ENCODE results near the gene MON1A. TPM values are rescaled to one million over a fixed set of nuclear protein-coding genes. Genes with fewer than 3 reads are reported as not detected.
"Not testable (repeated sequence)": the region's sequence is repeated elsewhere in the genome, so short reads cannot be mapped to it uniquely, and the experiment has no call there.

MON1A gene
- total and polyA plus RNA-seq, 10 donors: 3.4 to 9.3 (median 6.8) TPM

DNA sequence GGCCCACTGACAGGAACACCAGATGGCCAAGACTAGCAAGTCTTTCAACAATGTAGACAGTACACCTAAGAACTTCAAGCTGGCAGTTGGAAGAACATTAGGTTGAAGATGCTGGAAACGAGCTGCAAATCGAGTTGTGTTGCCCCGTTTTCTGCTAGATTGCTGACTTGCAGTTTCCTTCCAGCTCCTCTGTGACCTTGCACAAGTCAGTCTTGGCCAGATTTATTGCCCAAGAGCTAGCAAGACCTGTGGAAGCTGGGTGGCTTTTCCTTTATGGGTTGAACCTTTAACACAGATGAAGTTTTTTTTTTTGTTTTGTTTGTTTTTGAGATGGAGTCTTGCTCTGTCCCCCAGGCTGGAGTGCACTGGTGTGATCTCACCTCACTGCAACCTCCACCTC, 7.5 kb upstream of the MON1A start:
- intact Hi-C loops (cut with DNase I; ENCODE audit: low total_unique reads): no loop called here
- WGBS, 5 donors: 23 to 61% (median 33%) methylated on average over 3 of the region's 3 CpGs
- Histone ChIP-seq H3K9me3 (no peaks in the 10 kb centered on the region), H3K36me3 (no peaks in the 10 kb centered on the region), H3K4me1 (peaks cover 4 to 40% (median 23%) of the 10 kb centered on the region in 6 donors), H3K27me3 (replicated peaks in 1 of 7) (no peaks in the 10 kb centered on the region), H3K4me3 (no peak overlapping the region), H3K27ac (peak overlapping the region in 3 of 8 donors; percentile 8 to 47 (median 45))
- no peak for DNase-seq
- no peak for TF ChIP-seq POLR2A (IDR thresholded peaks at IDR 0.05)
- no peak for TF ChIP-seq POLR2AphosphoS5 (IDR thresholded peaks at IDR 0.05)
- TF ChIP-seq, protein P1, sequence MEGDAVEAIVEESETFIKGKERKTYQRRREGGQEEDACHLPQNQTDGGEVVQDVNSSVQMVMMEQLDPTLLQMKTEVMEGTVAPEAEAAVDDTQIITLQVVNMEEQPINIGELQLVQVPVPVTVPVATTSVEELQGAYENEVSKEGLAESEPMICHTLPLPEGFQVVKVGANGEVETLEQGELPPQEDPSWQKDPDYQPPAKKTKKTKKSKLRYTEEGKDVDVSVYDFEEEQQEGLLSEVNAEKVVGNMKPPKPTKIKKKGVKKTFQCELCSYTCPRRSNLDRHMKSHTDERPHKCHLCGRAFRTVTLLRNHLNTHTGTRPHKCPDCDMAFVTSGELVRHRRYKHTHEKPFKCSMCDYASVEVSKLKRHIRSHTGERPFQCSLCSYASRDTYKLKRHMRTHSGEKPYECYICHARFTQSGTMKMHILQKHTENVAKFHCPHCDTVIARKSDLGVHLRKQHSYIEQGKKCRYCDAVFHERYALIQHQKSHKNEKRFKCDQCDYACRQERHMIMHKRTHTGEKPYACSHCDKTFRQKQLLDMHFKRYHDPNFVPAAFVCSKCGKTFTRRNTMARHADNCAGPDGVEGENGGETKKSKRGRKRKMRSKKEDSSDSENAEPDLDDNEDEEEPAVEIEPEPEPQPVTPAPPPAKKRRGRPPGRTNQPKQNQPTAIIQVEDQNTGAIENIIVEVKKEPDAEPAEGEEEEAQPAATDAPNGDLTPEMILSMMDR (IDR thresholded peaks at IDR 0.05 in 8 of 11, conservative IDR thresholded peaks at IDR 0.05 in 3 of 11): no peak

DNA sequence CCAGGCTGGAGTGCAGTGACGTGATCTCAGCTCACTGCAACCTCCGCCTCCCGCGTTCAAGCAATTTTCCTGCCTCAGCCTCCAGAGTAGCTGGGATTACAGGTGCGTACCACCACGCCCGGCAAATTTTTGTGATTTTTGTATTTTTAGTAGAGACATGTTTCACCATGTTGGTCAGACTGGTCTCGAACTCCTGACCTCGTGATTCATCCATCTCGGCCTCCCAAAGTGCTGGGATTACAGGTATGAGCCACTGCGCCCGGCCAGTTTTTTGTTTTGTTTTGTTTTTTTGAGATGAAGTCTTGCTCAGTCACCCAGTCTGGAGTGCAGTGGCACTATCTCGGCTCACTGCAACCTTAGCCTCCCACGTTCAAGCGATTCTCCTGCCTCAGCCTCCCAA, 2.7 kb upstream of the MON1A start:
- H3K9me3 ChIP-seq; H3K27ac ChIP-seq; H3K27me3 ChIP-seq (replicated peaks in 1 of 7); H3K4me3 ChIP-seq; H3K36me3 ChIP-seq; DNase-seq; intact Hi-C loops (cut with DNase I; ENCODE audit: low total_unique reads): not testable (repeated sequence)
- peaks cover 7 to 44% (median 26%) of the 10 kb centered on the region in 6 donors for H3K4me1 ChIP-seq
- 92 to 96% (median 94%) methylated on average over 15 of the region's 15 CpGs for WGBS, 5 donors

DNA sequence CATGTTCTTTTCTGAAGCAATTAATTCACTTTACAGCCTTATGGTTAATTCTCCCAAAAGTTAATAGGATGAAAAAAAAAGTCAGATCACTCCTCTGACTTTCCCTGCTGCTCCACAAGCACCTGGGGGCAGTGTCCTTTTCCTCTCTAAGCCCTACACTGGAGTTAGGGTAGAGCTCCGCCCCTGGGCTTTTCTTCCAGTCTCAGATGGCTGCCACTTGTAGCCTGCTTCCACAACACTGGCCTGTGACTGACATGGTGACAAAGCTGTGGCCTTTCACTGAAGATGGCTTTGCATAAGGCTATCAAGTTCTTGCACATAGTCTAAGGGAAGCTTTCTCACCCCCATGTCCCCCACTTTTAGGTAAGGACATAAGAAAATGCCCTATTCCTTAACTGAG, 1.3 kb upstream of the MON1A start:
- TF ChIP-seq, protein P1 (IDR thresholded peaks at IDR 0.05 in 8 of 11, conservative IDR thresholded peaks at IDR 0.05 in 3 of 11): no peak
- TF ChIP-seq POLR2AphosphoS5 (IDR thresholded peaks at IDR 0.05): no peak
- TF ChIP-seq POLR2A (IDR thresholded peaks at IDR 0.05): no peak
- no peaks in the 10 kb centered on the region for H3K9me3 ChIP-seq
- no peaks in the 10 kb centered on the region for H3K27me3 ChIP-seq (replicated peaks in 1 of 7)
- no peak overlapping the region for H3K4me3 ChIP-seq
- peaks cover 7 to 38% (median 23%) of the 10 kb centered on the region in 6 donors for H3K4me1 ChIP-seq
- intact Hi-C loops (cut with DNase I; ENCODE audit: low total_unique reads): no loop called here
- no peaks in the 10 kb centered on the region for H3K36me3 ChIP-seq
- DNase-seq: no peak
- H3K27ac ChIP-seq: peak overlapping the region in 4 of 8 donors; percentile 88 to 92 (median 88)
- WGBS, 5 donors: 79 to 96% (median 90%) methylated on average over 1 of the region's 1 CpG

DNA sequence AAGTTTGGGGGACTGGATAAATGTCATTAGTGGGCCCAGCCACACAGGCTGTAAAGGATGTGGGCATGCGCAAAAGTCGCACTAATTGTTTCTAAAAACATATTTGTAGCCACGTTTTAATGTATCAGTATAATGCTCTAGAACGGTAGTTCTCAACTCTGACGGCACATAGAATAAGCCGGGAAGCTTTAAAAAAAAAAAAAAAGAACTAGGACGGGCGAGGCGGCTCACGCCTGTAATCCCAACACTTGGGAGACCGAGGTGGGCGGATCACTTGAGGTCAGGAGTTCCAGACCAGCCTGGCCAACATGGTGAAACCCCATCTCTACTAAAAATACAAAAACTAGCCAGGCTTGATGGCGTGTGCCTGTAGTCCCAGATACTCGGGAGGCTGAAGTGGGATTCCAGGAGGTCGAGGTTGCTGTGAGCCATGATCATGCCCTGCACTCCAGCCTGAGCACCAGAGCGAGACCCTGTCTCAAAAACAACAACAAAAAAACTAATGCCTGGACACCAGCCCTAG, 618 bp upstream of the MON1A start:
- peaks cover 7 to 38% (median 23%) of the 10 kb centered on the region in 6 donors for H3K4me1 ChIP-seq
- intact Hi-C loops (cut with DNase I; ENCODE audit: low total_unique reads): no loop called here
- no peak for TF ChIP-seq POLR2A (IDR thresholded peaks at IDR 0.05)
- TF ChIP-seq, protein P1 (IDR thresholded peaks at IDR 0.05 in 8 of 11, conservative IDR thresholded peaks at IDR 0.05 in 3 of 11): no peak
- TF ChIP-seq POLR2AphosphoS5 (IDR thresholded peaks at IDR 0.05): no peak
- no peaks in the 10 kb centered on the region for H3K27me3 ChIP-seq (replicated peaks in 1 of 7)
- H3K36me3 ChIP-seq: no peaks in the 10 kb centered on the region
- H3K4me3 ChIP-seq: peak overlapping the region; percentile 51 to 96 (median 88)
- no peak for DNase-seq
- peak overlapping the region; percentile 30 to 92 (median 87) for H3K27ac ChIP-seq
- 61 to 78% (median 70%) methylated on average over 16 of the region's 16 CpGs for WGBS, 5 donors
- no peaks in the 10 kb centered on the region for H3K9me3 ChIP-seq
